Fibroblast of skin of right biceps (primary cell): ENCODE data around the gene FDXR.
A peak's percentile ranks its signal among the peaks of the same experiment; 100 is the strongest.

ENCODE experiments used
- DNase-seq: peaks from one replicate; pipeline ENCODE4 v3.0.0-alpha.2; 2013

Gene FDXR

DNA sequence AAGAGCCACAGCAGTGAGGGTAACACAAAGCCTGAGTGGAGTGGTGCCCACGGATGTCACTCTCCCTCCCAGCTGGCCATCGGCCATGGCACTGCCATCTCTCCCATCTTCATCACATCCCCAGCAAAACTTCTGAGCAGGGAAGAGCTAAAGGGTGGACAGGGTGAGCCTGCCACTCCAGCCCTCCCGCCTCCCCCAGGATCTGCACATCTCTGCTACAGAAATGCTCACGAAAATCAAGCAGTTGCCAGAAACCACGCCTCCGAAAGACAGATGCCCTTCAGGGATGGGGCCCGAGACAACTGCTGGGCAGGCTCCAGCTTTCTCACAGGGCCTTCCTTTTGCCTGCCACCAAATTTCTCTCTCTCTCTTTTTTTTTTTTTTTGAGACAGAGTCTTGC, 16.7 kb downstream of the FDXR start:
- DNase-seq = no peak

DNA sequence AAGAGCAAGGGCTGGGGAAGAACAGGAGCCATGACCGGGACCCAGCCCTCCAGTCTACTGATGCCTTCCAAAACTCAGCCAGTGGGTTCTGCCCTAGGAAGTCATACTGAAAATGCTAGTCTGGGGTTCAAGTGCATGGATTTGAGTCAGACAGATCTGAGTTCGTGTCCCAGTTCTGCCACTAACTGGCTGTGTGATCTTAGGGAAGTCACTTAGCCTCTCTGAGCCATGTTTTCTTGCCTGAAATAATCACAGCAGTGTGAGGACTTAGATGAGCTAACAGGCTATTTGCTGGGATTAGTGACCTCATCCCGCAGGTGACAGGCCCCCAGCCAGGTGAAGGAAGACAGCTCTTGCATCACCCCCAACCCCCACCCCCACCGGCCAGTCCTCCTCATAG, 17.5 kb downstream of the FDXR start:
- no peak for DNase-seq

DNA sequence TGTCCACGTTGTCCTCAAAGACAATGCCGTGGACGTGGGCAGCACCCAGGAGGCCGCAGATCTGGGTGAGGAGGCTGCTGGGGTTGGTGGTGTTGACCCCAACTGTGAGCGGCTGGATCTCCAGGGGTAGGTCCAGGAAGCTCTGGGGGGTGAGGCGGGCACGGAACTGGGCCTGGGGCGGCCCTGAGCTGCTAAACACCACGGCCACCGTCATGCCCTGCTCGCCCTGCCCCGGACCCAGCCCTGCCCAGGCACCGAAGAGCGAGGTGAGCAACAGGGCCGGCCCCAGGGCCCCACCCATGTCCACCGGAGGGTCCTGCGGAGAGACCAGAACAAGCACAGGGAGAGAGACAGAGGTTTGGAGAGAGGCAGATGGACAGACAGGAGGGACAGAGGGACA, 18.0 kb downstream of the FDXR start:
- DNase-seq = no peak

DNA sequence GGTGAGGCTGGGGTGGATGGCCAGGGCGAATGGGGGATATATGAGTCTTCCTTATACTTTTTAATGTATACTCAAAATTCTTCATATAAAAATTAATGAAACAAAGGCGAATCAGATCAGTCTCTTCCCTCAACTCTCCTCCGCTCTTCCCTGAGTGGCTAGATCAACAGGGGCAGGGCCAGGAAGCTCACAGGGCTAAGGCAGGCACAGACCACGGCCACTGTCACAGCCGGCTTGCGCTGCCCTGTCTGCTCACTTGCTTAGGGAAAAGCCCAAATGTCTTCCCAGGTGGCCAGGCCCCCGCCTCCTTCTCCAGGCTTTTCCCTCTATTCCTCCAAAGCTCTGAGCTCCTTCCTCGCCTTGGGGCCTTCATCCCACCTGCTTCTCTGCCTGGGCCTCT, 19.1 kb downstream of the FDXR start:
- no peak for DNase-seq

DNA sequence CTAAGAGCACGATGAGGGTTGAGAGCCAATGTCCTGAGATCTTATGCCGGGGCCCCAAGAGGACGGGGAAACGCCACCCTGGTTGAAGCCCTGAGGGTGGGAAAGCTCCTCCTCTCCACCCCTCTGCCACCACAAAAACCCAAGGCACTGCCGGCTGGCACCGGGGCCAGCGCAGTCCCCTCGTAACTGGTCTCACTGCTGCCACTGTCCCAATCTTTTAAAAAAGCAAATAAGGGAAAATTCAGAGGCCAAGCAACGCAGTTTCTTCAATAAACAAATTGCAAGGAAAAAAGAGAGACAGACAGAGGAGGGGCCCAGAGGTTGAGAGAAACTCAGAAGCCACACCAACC, 19.8 kb downstream of the FDXR start:
- DNase-seq = no peak

DNA sequence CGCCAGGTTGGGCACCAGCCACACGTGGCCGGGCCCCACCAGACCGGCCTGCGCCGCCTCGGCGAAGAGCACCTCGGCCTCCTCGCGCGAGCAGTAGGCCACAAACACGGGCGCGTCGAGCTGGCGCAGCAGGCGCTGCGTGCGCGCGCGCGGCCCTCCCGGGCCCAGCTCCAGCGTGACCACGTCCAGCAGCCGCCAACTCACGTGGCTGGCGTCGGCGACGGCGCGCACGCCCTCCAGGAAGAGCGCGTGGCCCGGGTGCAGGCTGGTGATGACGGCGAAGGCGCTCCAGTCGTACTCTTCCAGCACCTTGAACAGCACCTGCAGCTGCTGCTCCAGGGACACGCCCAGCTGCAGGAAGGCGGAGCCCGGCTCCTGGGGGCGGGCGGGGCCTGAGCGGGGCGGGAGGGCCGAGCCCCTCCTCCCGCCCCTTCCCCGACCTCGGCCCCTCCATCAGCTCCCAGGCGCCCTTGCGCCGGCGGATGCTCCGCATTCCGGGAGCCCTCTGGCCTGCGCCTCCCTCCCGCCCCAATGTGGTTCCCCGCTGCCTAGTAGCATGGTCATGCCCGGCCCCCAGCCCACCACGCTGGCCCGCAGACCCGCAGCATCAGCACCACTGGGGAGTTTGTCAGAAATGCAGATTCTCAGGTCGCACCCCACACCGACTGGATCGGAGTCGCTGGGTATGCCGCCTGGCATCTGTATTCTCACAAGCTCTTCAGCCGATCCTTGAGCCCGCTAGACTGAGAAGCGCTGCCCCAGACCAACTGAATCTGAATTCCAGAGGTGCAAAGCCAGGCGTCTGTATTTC, 20.4 kb downstream of the FDXR start:
- peak; percentile 21 for DNase-seq

DNA sequence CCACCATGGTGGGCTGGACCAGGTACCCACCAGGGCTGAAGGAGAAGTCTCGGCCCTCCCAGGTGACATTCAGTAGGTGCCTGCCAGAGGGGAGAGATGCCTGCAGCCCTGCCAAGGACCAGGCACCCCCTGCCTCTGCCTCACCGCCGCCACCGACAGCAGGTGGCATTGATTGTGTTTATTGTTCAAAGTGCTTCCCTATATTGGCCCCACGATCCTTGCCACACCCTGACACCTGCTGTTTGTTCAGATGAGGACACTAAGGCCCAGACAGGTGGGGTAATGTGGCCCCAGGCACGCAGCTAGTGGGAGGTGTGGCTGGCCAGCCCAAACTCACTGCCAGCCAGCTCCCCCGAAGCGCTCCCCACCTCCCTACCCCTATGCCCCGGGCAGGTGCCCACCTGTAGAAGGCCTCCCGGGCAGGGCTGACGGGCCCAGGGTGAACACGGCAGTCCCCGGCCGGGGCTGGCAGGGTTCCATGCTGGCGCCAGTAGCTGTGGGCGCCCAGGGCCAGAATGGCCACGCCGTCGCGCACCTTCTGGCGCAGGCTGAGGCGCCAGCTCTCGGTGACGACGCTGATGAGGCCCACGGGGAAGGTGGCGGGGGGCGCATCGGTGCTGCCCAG, 21.1 kb downstream of the FDXR start:
- DNase-seq = no peak

DNA sequence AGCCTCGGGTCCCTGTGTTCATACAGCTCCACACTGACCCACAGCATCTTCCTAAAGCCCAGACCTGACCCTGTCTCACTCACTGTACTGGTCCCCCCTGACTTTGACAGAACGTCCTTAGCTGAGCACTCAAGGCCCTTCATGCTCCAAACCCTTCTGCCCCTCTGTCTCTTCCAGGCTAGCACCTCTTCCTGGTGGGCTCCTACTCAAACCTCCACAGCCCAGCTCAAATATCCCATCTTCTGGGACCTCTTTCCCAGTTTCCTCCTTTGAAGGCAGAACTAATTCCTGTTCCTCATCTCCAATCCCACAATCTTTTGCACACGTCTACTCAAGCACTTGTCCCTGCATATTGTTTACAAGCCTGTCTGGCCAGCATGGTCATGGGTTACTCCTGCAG, 21.9 kb downstream of the FDXR start:
- no peak for DNase-seq

DNA sequence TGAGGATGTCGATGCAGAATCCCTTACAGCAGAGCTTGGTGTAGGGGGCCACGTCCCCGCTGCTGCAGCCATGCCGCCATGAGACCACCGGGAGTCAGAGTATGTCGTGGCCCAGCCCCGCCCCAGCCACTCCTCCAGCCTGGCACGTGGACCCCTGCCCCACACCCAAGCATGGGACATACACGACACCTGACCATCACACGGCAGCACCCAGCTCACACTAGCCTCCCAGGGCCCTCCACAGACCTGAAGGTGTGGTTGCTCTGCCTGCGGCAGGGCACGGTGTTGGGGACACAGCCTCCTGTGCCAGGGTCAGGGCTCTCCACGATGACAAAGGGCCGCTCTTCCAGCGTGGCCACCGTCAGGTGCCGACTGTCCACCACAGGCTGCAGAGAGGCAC, 22.5 kb downstream of the FDXR start:
- no peak for DNase-seq

DNA sequence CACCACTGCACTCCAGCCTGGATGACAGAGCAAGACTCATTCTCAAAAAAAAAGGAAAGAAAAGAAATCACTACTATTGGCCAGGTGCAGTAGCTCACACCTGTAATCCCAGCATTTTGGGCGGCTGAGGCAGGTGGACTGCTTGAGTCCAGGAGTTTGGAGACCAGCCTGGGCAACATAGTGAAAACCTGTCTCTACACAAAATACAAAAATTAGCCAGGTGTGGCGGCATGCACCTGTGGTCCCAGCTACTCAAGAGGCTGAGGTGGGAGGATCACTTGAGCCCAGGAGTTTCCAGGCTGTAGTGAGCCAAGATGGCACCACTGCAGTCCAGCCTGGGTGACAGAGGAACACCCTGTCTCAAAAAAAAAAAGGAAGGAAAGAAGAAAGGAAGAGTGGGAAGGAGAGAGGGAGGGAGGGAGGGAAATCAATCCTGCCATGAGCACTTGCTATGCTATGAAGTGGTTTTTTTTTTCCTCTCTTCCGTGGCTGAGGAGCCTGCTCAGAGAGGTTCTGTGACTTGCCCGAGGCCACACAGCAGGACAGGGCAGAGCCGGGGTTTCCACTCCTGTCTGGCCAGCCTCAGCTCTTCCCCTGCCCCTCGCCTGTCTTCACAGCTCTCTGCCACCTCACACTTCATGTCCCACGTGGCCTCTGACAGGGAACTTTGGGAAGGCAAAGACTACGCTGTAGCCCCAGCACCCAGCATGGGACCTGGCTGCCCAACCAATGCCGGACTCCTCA, 24.0 kb downstream of the FDXR start:
- no peak for DNase-seq

DNA sequence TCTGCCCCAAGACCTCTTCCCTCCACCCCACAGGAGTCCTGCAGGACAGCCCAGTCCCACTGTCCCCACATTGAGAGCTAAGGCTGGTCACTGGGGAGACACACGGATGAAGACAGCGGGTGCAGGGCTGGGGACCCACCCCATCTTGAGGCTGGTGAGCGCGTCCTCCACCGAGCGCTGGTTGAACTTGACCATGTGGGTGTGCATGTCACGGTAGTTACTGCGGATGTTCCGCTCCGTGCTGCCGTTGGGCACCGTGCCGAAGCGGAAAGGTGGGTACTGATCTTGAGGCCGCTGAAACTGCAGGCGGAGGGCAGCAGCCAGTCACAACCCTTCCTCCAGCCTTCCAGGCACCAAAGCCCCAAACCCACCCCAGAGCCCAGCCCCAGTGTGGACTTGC, 26.2 kb downstream of the FDXR start:
- DNase-seq = no peak

DNA sequence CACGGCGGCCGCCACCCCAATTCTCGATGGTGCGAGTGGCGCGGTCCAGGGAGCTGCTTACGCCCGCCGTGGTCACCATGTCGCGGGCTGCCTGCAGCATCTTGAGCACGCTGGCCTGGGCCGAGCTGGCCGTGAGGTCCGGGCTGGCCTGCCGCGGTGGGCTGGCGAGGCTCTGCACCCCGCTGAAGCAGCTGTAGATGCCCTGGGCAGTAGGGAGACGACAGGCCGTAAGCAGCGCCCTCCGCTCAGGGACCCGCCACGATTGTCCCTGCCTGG, 29.5 kb downstream of the FDXR start:
- DNase-seq = no peak

DNA sequence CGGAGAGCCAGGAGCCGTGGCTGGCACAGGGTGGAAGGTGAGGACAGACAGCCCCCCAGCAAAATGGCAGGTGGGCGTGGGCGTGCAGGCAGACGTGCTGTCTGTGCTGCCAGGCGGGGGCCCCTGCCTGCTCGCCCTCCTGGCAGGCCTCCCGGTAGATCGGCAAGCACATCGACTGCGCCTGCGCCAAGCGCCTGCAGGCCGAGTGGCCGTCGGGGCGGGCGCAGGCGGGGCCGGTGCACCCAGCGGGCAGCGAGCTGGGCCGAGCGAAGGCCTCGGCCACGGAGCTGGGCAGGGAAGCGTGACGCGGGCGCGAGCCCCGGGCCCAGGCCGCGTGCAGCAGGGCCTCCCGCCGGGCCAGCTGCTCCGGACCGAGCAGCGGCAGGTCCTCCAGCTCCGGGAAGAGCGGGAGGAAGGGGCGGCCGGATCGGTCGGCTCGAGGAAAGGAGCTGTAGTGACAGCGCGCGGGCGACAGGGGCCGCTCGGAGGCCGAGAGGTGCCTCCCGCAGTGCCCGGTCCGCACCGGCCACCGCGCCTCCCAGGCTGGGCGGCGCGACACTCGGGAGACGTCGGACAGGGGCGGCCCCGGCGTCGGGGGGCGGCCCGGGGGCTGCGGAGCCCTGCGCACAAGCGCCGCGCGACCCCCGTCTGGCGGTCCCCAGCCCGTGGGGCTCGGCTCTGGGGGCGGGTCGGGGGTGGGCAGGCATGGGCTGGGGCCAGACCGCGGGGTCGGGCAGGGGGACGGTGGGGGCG, 30.0 kb downstream of the FDXR start:
- peak; percentile 42 for DNase-seq

DNA sequence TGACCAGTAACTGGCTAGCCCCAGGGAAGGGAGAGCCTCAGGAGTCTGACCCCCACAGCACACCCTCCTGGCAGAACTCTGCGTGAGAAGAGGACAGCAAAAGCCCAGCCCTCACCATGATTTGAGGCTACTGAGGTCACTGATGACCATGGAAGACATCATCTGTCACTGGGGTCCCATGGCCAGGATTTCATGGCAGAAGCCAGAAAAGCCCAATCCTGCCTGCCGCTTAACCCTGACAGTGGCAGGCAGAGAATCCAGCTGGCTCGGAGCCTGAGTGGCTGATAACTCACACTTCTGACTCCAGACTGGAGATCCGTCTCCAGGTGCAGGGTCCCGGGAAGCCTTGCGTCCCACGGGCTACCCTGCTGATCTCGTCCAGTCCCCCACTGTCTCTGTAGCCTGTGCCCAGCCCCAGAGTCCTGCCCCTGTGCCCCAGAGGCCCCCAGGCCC, 30.6 kb downstream of the FDXR start:
- no peak for DNase-seq

DNA sequence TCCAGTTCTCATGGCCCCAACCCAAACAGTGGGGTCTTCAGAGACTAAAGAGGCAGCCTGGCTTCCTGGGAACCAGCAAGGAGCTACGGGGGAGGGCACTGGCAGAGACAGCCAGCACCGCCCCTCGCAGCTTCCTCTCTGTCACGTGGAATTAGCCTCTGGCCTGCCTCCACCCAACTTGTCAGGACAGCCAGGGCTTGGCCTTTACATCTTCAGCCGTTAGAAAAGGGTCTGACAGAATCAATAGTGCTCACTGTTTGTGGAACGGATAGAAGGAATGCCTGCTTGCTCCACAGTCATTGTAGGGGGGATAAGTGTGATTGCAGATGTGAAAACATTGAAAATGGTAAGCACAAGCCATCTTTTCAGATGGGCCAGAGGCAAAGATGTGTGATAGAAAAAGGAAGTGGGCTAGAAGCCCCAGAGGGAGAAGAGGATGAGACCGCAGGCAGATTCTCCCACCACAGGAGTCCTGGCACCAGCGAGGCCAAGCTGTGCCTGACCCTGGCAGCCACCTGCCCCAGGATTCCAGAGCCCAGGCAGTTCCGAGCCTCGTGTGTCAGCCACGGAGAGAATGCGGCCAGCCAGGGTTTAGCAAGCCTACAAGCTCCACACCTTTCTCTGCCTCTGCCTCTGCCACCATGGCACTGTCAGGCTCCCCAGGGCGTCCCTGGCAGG, 31.7 kb downstream of the FDXR start:
- peak; percentile 12 for DNase-seq

DNA sequence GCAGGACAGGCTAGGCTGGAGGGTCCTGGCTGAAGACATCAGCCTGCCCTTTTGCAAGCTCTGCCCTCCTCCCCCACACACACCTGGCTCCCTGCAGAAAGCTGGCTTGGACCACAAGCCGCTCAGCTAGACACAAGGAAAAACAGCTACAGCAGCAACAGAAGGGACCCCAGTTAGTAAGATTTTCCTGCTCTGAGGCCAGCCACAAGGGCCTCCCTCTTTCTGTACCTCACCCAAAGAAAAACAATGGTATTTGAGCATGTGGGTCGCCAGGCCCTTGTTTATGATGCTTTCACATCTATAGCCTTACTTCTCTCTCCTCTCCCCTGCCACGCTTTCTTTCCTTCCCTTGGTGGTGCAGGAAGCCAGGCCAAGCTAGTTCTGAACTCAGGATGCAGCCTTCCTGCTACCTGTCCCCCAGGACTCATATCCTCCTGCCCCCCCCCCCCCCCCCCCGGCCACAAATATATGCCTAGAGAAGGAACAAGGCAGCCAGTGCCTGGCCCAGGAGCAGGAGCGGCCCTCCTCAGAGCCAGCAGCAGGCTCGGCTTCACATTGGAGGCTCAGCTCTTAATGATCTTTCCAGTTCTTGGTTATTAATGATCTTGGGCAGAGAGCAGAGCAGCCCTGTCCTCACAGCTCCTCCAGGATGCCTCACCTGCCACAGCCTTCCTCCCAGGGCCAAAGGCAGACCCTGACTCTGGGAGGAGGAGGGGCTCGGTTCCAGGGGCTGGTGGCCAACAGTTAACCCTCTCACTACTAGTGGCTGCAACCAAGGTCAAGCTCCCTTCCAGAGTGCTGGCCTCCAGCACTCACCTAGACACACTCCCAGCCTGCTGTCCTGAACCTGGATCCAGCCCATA, 32.6 kb downstream of the FDXR start:
- DNase-seq = no peak

DNA sequence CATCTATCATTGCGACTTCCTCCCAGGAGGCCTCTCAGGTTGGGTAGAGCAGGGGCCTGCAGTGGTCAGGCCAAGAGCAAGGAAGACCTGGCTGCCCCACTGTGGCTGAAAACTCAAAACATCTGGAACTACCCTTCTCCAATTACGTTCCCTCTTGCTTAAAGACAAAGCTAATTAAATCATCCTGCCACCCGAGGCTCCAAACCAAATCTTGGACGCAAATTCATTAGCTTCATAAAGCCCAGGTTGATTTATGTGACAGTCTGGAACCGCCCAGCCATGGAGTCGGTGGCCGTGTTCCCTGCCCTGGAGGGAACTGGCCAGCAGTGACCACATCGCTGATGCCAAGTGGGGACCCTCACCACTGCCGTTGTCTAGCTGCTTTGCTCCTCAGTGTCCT, 34.5 kb downstream of the FDXR start:
- no peak for DNase-seq

DNA sequence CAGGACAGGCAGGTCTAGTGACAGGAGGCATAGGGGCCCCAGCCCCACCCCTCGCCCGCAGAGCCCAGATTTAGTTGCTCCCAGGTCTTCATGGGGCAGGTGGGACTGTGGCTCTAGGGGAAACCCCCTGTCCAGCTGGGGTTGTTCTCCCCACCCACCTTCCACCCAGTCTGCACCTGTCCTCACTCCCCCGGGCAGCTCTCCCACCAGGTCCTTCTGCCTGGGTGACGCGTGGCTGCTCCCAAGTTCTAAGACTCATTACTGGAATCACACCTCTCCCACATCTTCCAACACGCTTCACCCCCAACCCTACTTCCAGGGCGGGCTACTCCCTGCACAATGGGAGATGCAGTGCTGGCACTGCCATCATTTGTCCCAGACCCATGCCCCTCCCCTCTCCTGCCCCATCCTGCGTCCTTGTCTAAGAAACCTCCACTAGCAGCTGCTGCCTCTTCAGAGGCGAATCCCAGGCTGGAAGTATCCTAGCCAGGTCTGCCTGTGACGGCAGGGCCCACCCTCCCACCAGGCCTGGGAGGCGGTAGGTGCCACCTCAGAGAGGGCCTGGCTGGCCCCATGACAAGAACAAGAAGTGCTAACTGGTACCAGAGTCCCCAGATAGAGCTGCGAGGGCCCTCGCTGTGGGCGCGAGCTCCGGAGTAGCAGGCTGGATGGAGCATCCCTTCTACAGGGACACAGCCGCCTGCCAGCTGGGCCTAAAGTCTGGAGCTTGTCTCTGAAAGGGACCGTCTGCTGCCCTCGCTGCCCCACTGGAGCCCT, 35.9 kb downstream of the FDXR start:
- DNase-seq = no peak

DNA sequence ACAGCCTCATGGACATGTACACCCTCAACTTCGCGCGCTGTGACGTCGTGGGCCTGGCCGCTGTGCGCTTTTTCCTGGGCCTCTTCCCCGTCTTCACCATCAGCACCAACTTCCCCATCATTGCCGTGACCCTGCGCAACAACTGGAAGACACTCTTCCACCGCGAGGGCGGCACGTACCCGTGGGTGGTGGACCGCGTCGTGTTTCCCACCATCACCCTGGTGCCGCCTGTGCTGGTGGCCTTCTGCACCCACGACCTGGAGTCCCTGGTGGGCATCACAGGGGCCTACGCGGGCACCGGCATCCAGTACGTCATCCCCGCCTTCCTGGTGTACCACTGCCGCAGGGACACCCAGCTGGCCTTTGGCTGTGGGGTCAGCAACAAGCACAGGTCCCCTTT, 36.6 kb downstream of the FDXR start:
- DNase-seq = no peak

DNA sequence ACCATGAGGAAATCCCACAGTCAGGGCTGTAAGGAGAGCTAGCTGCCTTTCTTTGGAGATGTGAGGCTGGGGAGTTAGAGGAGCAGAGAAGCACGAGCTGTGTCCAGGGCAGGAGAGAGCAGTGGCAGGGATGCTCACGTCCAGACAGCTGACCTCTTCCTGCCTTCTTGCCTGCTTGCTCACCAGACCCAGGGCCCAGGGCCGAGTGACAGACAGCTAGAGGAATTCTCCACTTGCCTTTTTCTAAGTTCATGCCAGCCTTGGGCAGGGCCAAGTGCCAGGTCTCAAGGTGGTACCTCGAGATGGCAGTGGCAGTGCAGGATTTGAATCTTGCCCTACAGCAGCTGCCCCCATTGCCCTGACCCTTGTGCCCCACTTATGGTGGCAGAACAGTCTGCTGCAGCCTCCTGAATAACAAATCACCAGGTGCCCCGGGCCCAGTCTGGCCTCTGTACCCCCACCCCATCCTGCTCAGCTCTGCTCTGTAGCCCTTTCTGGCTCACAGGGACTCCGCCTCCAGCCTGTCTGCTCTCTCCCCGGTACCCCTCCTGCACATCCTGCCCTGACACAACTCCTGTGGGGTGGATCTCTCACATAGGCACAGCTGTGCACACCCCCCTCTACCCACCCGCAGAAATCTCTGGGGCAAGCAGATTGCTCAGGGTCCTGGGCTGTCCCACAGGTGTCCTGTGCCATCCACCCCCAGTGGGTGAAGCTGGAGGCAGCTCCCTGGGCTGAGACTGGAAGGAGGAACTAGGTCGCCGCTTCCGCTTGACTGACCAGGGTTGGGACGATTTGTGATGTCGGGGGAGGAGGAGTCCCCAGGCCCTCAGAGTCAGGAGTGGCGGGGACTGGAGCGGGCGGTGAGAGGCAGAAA, 39.1 kb downstream of the FDXR start:
- DNase-seq = no peak
